OCI-LY7 (cell line): ENCODE results near the gene CRY2. TPM values are rescaled to one million over a fixed set of nuclear protein-coding genes. Genes with fewer than 3 reads are reported as not detected.

Experiments used
- BruUV-seq: library from RNA; stranded (reverse); fragments of 400-500 nt; replicated peaks from 2 replicates; lab custom pipeline; 2021; lab: Mats Ljungman, UMichigan
- CTCF ChIA-PET: fragments of 300-600 bp; sonication (Branson Sonifier 250); formaldehyde crosslinking; loops from one replicate; lab custom pipeline; 2022; ENCODE audit warnings: antibody characterized with exemption; ENCODE audit not compliant: unreplicated experiment; lab: Charles Lee
- POLR2A ChIA-PET: fragments of 300-600 bp; sonication (Branson Sonifier 250); formaldehyde crosslinking; loops from one replicate; lab custom pipeline; 2022; ENCODE audit warnings: antibody characterized with exemption; lab: Charles Lee
- DNase-seq: peaks from one replicate; pipeline ENCODE4 v3.0.0-alpha.2; 2015; ENCODE audit warnings: low spot score
- H2AFZ ChIP-seq: fragments of 200-600 bp; sonication (generic), shearing (Covaris generic); 2 replicates; pipeline ENCODE4 v1.6.1; 2014; ENCODE audit warnings: mild to moderate bottlenecking, antibody characterized with exemption, low read length, moderate library complexity
- H3K27ac ChIP-seq: fragments of 200-600 bp; sonication (generic); 2 replicates; pipeline ENCODE4 v1.5.1; 2014; ENCODE audit warnings: mixed run types, low read depth, mild to moderate bottlenecking, moderate library complexity, low read length, inconsistent platforms; ENCODE audit not compliant: poor library complexity, severe bottlenecking
- H3K36me3 ChIP-seq: fragments of 200-600 bp; sonication (generic); 2 replicates; pipeline ENCODE4 v1.6.1; 2014; ENCODE audit warnings: mild to moderate bottlenecking, antibody characterized with exemption, low read length, moderate library complexity, mixed read lengths; ENCODE audit not compliant: insufficient read depth
- H3K4me1 ChIP-seq: fragments of 200-600 bp; sonication (generic); 2 replicates; pipeline ENCODE4 v1.5.1; 2014; ENCODE audit warnings: mild to moderate bottlenecking, low read length; ENCODE audit not compliant: insufficient read depth, poor library complexity, severe bottlenecking
- H3K4me2 ChIP-seq: fragments of 200-600 bp; sonication (generic); 2 replicates; pipeline ENCODE4 v1.6.1; 2014; ENCODE audit warnings: mild to moderate bottlenecking, low read length
- H3K4me3 ChIP-seq: fragments of 200-600 bp; sonication (generic); 2 replicates; pipeline ENCODE4 v1.5.1; 2014; ENCODE audit warnings: mild to moderate bottlenecking, low read depth, low read length; ENCODE audit not compliant: poor library complexity, severe bottlenecking
- H3K79me2 ChIP-seq: fragments of 200-600 bp; sonication (generic); 2 replicates; pipeline ENCODE4 v1.6.1; 2016; ENCODE audit warnings: low read depth, mild to moderate bottlenecking, low read length, moderate library complexity, mixed read lengths; ENCODE audit not compliant: insufficient read depth
- H3K9me2 ChIP-seq: fragments of 200-600 bp; sonication (generic); 2 replicates; pipeline ENCODE4 v1.6.1; 2016; ENCODE audit warnings: mild to moderate bottlenecking, low read length, mixed read lengths; ENCODE audit not compliant: insufficient read depth
- H3K9me3 ChIP-seq: fragments of 200-600 bp; sonication (generic); 2 replicates; pipeline ENCODE4 v1.6.1; 2014; ENCODE audit warnings: mild to moderate bottlenecking, mixed run types, low read length, mixed read lengths
- H4K20me1 ChIP-seq: fragments of 200-600 bp; sonication (generic); 2 replicates; pipeline ENCODE4 v1.6.1; 2014; ENCODE audit warnings: mild to moderate bottlenecking, antibody characterized with exemption, low read length, moderate library complexity, mixed read lengths; ENCODE audit not compliant: insufficient read depth
- CTCF ChIP-seq: fragments of 200-600 bp; sonication (generic); conservative IDR thresholded peaks from 2 replicates; pipeline ENCODE4 v1.5.1; 2014; ENCODE audit warnings: mild to moderate bottlenecking, antibody characterized with exemption, low read length, moderate library complexity, mixed read lengths
- EZH2phosphoT487 ChIP-seq: fragments of 200-600 bp; sonication (generic); IDR thresholded peaks from 2 replicates; pipeline ENCODE4 v1.6.1; 2018; ENCODE audit warnings: low read depth, borderline replicate concordance, mild to moderate bottlenecking, mixed run types, antibody characterized with exemption, low read length, moderate library complexity, mixed read lengths
- intact Hi-C: fragments of 100-400 bp; cut with micrococcal nuclease; formaldehyde crosslinking; loops from one replicate; pipeline ENCODE4 v1.10.0; 2022; ENCODE audit not compliant: unreplicated experiment
- total RNA-seq, 2 experiments: library from RNA; depleted of rRNA in 1 of 2; stranded (reverse); fragments of >200 nt in 1 of 2; shearing (Covaris generic) in 1 of 2; gene quantifications; 2 replicates each; pipeline ENCODE4 v1.2.3, GENCODE V29; 2014 to 2022

Gene CRY2
- total RNA-seq, 2 experiments from 2014 or later: 19.2 to 24.6 TPM

GRCh38 chr11:45852018-45852711 is 4.9 kb downstream of the CRY2 start:
- ChIA-PET POLR2A (interaction anchor here (0.6 to 2.6 kb wide), 5 partner anchors 8 to 775 kb away, joined by 3 to 13 read pairs (median 4); no protein-coding TSS in a partner anchor), CTCF (interaction anchor here (1.5 kb wide), 1 partner anchor 9 kb away, joined by 3 read pairs; no protein-coding TSS in a partner anchor)
- peaks cover 34% of the 10 kb centered on the region for H4K20me1 ChIP-seq
- no TSS peak for BruUV-seq
- intact Hi-C loops: no loop called here
- no peak overlapping the region for H2AFZ ChIP-seq
- H3K9me2 ChIP-seq: no peaks in the 10 kb centered on the region
- H3K4me3 ChIP-seq: peak overlapping the region; percentile 35
- peak overlapping the region; percentile 27 for H3K27ac ChIP-seq
- H3K4me1 ChIP-seq: peaks cover 43% of the 10 kb centered on the region
- H3K4me2 ChIP-seq: peak overlapping the region; percentile 70
- H3K9me3 ChIP-seq: no peaks in the 10 kb centered on the region
- peaks cover 69% of the 10 kb centered on the region for H3K79me2 ChIP-seq
- peaks cover 11% of the 10 kb centered on the region; the same call in 1 of the 2 replicates for H3K36me3 ChIP-seq
- no peak for DNase-seq
- TF ChIP-seq EZH2phosphoT487 (no peak), CTCF (no peak)

- Histone ChIP-seq H3K9me2 (no peaks in the 10 kb centered on the region), H3K27ac (peak overlapping the region; percentile 27)
These were observed 5.4 kb downstream of the CRY2 start for GRCh38 chr11:45852712-45853101.

More at GRCh38 chr11:45852712-45853101, 5.4 kb downstream of the CRY2 start:
- intact Hi-C loops: no loop called here
- BruUV-seq: no TSS peak
- TF ChIP-seq CTCF (peak; percentile 40), EZH2phosphoT487 (no peak)
- Histone ChIP-seq H4K20me1 (peaks cover 34% of the 10 kb centered on the region), H3K4me3 (peak overlapping the region; percentile 35), H3K36me3 (peaks cover 16% of the 10 kb centered on the region; the same call in 1 of the 2 replicates), H3K9me3 (no peaks in the 10 kb centered on the region), H3K79me2 (peaks cover 67% of the 10 kb centered on the region), H2AFZ (no peak overlapping the region), H3K4me1 (peaks cover 43% of the 10 kb centered on the region), H3K4me2 (peak overlapping the region; percentile 70)
- DNase-seq: peak; percentile 39
- POLR2A ChIA-PET: interaction anchor here (1.2 kb wide), 1 partner anchor 40 kb away, joined by 3 read pairs; no protein-coding TSS in a partner anchor
- CTCF ChIA-PET: no interaction called here
